ENCODE measurements around the gene TTC39C.
A peak's percentile ranks its signal among the peaks of the same experiment; 100 is the strongest.

TTC39C gene
- 220 to 267 reads per million in 2 donors for total RNA-seq

DNA sequence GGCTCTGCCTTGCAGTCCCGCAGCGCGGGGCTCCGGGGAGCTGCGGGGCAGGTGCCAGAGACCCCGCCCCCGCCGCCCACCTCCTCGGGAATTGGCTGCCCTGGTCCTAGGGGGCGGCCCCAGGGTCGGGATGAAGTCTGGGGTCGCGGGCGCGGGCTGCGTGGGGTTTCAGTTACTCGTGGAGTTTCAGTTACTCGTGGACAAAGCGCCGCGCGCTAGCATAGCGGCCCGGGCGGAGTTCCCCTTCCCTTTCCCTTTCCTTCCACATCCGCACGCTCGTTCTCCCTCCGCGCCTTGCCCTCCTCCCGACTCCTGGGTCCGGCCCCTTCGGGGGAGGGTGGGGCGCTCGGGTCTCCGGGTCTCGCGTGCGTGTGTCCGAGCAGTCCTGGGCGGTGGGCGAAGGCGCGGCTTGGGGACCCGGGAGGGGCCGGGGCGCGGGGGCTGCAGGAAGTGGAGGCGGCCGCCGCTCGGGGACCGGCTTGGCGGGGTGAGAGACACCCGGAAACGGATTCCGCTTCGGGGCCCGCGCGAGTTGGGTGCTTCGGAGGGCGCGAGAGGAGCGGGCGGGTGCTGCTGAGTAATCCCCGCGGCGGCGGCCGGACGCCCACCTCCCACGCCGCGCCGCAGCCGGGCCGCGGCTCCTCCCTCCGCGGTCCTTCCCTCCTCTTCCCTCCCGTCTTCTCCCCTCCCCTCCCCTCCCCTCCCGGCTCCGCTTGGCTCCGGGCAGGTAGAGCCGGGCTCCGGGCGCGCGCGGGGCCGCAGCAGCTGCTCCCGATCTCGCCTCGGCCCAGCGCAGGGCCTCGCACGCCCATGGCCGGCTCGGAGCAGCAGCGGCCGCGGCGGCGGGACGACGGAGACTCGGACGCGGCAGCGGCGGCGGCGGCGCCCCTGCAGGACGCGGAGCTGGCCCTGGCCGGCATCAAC, at the start of gene TTC39C:
TSS of gene TTC39C (plus strand) at position 693 of the 924 bp plus-strand sequence. CDS start at position 811, 118 bp downstream.
- DNase-seq = peak; percentile 77

DNA sequence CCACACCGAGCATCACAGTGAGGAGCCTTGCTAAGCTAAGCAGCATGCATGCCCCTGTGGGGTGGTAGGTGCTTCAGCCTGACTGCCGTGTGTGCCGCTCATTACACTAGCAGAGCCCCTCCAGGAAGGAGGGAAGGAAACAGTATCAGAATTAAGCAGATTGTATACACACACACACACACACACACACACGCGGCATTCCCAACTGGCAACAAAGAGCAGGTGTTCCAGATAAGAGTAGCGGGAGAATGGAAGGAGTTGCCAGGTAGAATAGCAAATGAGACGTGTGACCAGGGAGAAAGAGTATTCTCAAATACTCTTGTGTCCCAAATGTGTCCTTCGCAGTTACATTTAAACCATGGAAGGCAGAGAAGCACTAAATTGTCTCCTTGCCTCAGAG, 47.6 kb upstream of the TTC39C start:
- no peak for DNase-seq

GRCh38 chr18:23967321-23968089, 47.0 kb upstream of the TTC39C start:
- DNase-seq = no peak

DNA sequence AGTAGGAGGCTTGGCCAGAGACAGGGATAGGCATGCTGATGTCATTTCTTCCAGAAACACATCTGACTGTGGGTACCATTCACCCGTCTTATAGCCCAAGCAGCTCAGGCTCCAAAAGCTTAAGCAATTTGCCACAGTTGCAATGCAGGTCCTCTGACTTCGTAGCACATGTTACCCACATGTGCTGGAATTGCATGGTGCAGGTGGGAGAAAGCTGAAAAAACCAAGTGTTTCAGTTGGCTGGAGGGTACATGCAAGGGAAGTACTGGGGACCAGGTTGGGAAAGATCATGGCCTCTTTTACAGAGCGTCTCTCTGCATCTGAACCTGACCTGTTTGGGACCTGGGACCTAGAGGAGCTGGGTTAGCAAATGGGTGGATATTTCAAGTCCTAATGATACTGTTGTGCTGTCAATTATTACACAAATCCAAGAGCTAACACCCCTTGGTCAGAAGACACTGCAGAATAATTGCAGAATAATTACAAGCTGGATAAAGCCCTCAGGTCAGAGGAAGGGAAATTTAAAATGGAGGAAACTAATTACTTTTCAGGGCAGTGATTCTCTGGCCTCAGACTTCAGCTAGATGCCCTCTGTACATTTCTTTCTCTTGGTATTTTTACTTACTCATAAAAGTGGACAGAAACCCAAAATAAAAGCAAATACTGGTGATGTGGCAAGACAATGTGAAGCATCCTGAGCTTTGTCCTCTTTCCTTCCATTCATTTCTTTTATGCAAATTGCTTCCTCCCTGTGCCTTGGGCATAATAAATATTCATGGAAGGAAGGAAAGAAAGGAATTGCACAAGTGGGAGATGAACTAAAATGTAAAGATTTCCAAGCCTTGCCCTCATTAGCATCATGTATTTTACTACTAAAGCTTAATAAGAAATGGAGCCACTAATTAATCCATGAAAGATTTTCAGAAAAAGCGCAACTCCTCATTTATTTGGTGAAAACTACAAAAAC, 45.6 kb upstream of the TTC39C start:
- no peak for DNase-seq

- no peak for DNase-seq
These were observed 44.9 kb upstream of the TTC39C start for GRCh38 chr18:23969664-23970063.

DNA sequence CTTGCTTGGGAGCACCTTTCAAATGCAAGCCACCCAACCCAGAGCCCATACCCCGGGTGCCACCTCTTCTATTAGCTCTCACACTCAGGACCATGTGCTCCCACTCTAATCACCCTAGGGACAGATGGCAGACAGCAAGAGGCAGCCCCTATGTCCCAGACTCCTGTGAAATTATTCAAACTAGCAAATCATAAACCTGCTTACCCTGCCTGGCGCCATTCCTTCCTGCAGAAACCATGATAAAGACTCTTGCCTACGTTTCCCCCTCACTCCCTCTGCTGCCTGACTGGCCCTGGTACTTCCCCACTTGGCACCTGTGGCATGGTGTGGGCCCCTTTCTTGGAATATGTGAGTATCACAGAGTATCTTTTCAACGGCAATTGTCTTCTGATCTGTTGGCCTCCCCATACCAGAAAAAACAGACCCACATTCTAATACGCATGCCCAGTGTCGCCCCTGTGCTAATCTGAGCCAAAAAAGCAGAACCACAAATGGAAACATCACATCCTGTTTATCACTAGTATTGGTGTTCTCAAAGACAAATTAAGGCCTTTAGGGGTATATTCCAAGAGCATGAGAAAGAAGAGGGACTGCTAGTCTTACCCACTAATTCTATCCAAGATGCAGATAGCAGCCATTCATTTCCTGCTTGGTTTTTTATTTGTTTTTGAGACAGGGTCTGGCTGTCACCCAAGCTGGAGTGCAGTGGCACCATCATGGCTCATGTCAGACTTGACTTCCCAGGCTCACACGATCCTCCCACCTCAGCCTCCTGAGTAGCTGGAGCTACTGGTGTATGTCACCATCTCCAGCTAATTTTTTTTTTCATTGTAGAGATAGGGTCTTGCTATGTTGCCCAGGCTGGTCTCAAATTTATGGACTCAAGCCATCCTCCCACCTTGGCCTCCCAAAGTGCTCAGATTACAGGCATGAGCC, 44.1 kb upstream of the TTC39C start:
- DNase-seq = peak; percentile 47

GRCh38 chr18:23971097-23971440, 43.5 kb upstream of the TTC39C start:
- no peak for DNase-seq

DNA sequence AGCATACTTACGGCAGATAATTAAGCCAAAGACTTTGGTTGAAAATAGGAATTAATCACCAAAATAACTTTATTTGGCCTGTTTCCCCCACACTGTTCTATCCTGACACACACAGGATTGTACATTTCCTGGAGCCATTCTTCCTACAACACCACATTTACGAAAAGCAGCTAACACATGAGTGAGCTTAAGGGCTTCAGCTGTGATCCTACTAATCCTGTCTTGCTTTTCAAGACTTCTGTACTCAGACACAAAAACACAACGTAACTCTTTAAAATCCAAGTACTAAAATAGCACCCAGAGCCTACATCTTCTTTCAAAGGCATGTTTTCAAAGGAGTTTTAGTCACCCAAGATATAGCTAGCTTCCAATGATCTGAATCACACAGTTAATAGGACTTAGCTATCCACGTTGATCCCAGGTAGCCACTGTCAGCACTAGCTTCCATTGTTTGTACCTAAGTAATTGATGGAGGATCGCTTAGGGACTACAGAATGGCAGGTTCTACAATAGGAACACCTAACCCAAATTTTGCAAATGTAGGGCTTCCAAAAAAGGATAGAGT, 42.8 kb upstream of the TTC39C start:
- no peak for DNase-seq

- peak; percentile 23 for DNase-seq
These were observed 42.1 kb upstream of the TTC39C start for GRCh38 chr18:23972453-23972852.

GRCh38 chr18:23977103-23977502, 37.5 kb upstream of the TTC39C start:
- no peak for DNase-seq

- no peak for DNase-seq
These were observed 36.7 kb upstream of the TTC39C start for GRCh38 chr18:23977719-23978483.

GRCh38 chr18:23981369-23981980, 33.1 kb upstream of the TTC39C start:
- no peak for DNase-seq

- no peak for DNase-seq
These were observed 32.1 kb upstream of the TTC39C start for GRCh38 chr18:23982155-23983079.

GRCh38 chr18:23983112-23983511, 31.4 kb upstream of the TTC39C start:
- DNase-seq = no peak

DNA sequence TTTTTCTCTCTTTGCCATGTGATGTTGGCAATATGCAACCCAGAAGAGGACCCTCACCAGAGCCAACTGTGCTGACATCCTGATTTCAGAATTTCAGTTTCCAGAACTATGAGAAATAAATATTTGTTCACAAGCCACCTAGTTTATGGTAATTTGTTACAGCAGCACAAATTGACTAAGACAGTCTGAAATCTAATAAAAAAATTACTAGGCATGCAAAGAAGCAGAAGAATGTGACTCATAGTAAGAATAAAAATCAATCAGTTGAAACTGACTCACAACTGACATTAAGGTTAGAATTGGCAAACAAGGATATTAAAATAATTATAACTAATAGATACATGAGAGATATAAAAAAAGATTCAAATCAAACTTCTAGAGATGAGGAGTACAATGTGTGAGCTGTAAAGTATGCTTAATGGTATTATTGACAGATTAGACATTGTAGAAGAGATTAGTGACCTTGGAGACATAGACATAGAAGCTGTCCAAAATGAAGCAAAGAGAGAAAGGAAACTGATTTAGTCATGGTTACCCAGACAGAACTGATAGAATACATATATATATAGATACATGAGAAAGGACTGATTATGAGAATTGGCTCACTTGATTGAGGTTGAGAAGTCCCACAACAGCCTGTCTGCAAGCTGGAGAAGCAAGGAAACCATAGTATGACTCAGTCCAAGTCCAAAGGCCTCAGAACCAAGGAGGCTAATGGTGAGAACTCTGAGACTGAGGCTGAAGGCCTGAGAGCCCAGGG, 27.8 kb upstream of the TTC39C start:
- no peak for DNase-seq

DNA sequence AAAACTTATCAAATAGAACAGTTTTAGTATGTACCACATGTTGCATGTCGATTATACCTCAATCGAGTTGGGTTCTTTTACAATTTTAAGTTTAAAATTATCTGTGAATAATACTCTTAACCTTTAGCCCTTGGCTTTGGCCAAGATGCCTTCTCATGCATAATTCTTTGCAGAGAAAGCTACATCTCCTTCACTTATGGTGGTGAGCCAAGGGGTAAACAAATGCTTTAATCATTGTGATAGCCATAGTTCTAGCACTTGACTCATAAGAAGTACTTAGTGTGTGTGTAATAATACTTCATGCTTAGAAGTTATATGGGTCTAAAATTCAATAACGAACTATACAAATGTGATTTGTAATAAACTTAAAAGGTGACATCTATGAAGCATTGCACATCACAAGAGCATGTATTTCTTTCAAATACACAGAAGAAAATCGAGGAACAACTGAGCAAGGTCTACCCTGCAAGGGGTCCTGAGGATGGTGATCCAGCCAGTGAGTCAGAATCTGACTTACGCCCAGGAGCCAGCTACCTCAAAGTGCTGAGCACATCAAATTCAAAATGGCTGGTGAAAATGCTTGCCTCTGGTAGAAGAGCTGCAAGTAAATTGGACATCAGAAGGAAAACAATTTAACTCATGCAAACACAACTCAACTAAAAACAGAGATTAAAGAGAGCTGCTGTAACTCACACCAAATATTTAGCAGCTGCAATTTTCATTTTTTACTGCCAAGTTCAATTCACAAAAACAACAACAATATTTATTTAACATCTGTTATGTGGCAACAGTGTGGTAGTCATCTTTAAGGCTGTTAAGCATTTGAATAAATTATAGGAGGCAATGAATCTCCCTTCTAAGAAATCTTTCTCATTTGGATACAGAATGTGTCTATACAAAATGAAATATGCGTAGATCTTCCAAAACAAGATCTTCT, 23.8 kb upstream of the TTC39C start:
- DNase-seq = no peak
